Effector memory CD4-positive, alpha-beta T cell (primary cell): ENCODE results near the gene CFAP90.

ENCODE experiments used
- DNase-seq, 3 donors: peaks; one replicate each; pipeline ENCODE4 v3.0.0-alpha.2; 2020
- H3K27ac ChIP-seq: 2 replicates; pipeline ENCODE4 v1.7.0; 2013; ENCODE audit warnings: mild to moderate bottlenecking, low read length, moderate library complexity; ENCODE audit not compliant: insufficient read depth, poor library complexity, severe bottlenecking
- H3K27me3 ChIP-seq: replicated peaks from 2 replicates; pipeline ENCODE4 v1.7.0; 2013; ENCODE audit warnings: mild to moderate bottlenecking, low read length; ENCODE audit not compliant: insufficient read depth, control insufficient read depth, poor library complexity, severe bottlenecking
- H3K36me3 ChIP-seq: 2 replicates; pipeline ENCODE4 v1.7.0; 2013; ENCODE audit warnings: mild to moderate bottlenecking, low read length, moderate library complexity; ENCODE audit not compliant: control insufficient read depth, insufficient read depth
- H3K4me1 ChIP-seq: 2 replicates; pipeline ENCODE4 v1.7.0; 2013; ENCODE audit warnings: low read length, mild to moderate bottlenecking; ENCODE audit not compliant: control insufficient read depth, insufficient read depth, poor library complexity, severe bottlenecking
- H3K4me3 ChIP-seq: 2 replicates; pipeline ENCODE4 v1.7.0; 2013; ENCODE audit warnings: low read length, low read depth, mild to moderate bottlenecking; ENCODE audit not compliant: insufficient read depth, poor library complexity, severe bottlenecking
- H3K9me3 ChIP-seq: 2 replicates; pipeline ENCODE4 v1.7.0; 2013; ENCODE audit warnings: mild to moderate bottlenecking, low read length, moderate library complexity; ENCODE audit not compliant: control insufficient read depth

Gene CFAP90

DNA sequence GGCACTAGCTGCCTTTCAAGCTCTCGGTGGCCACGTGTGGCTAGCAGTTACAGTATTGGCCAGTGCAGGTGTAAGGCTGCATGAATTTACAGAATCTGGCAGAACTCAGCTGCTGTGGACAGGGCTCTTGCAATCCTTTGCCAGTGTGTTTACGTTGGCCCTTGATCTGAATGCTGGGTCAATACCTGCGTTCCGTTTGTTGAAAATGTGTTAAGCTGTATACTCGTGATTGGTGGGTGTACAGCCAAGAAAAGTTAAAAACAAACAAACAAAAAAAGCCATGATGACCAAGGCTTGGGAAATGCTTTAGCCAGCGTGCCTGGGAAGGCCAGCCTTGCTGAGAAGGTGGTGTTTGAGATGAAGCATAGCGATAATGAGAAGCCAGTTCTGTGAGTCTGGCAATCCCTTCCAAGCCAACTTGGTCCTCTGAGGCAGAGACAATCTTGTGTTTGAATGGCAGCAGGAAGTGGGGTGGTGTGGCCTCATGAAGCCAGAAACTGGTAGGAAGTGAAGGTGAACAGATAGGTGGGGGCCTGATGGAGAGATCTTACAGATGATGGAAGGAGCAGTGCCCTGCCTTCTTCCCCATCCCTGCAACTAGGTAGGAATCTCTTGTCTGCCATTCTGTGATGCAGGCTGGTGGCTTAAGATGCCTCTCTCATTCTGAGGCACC, 820 bp upstream of the CFAP90 start:
- Histone ChIP-seq H3K9me3 (no peaks in the 10 kb centered on the region), H3K27ac (no peak overlapping the region), H3K4me3 (no peak overlapping the region), H3K27me3 (peaks cover 5% of the 10 kb centered on the region), H3K4me1 (peaks cover 11% of the 10 kb centered on the region), H3K36me3 (no peaks in the 10 kb centered on the region)
- no peak for DNase-seq

GRCh38 chr5:7851240-7851592, 283 bp upstream of the CFAP90 start:
- no peak for DNase-seq
- Histone ChIP-seq H3K9me3 (no peaks in the 10 kb centered on the region), H3K4me3 (peak overlapping the region; percentile 37), H3K4me1 (peaks cover 11% of the 10 kb centered on the region), H3K27ac (no peak overlapping the region), H3K27me3 (peaks cover 5% of the 10 kb centered on the region), H3K36me3 (no peaks in the 10 kb centered on the region)

- H3K27ac ChIP-seq: no peak overlapping the region
- no peak for DNase-seq
- peak overlapping the region; percentile 59 for H3K4me3 ChIP-seq
These were observed 1.1 kb downstream of the CFAP90 start for GRCh38 chr5:7849681-7850394.

GRCh38 chr5:7848296-7848695, 2.6 kb downstream of the CFAP90 start:
- peaks cover 5% of the 10 kb centered on the region for H3K27me3 ChIP-seq
- H3K4me3 ChIP-seq: no peak overlapping the region
- H3K36me3 ChIP-seq: no peaks in the 10 kb centered on the region
- H3K27ac ChIP-seq: no peak overlapping the region
- peaks cover 11% of the 10 kb centered on the region for H3K4me1 ChIP-seq
- H3K9me3 ChIP-seq: no peaks in the 10 kb centered on the region
- DNase-seq: no peak

More at GRCh38 chr5:7849681-7850394, 1.1 kb downstream of the CFAP90 start:
- no peaks in the 10 kb centered on the region for H3K36me3 ChIP-seq
- peaks cover 5% of the 10 kb centered on the region for H3K27me3 ChIP-seq
- H3K4me1 ChIP-seq: peaks cover 11% of the 10 kb centered on the region
- H3K9me3 ChIP-seq: no peaks in the 10 kb centered on the region

DNA sequence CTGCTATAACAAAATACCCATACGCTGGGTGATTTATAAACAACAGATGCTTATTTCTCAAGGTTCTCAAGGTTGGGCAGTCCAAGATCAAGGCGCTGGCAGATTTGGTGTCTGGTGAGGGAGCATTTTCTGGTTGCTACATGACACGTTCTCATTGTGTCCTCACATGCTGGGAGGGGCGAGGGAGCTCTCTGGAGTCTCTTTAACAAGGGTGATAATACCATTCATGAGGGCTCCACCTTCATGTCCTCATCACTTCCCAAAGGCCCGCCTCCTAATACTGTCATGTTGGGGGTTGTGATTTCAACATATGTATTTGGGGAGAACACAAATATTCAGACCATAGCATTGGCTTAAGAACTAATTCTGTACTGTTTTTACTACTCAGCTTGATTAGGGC, 4.6 kb downstream of the CFAP90 start:
- Histone ChIP-seq H3K9me3 (no peaks in the 10 kb centered on the region), H3K36me3 (no peaks in the 10 kb centered on the region), H3K4me1 (peaks cover 9% of the 10 kb centered on the region), H3K27ac (no peak overlapping the region), H3K27me3 (peaks cover 5% of the 10 kb centered on the region), H3K4me3 (no peak overlapping the region)
- DNase-seq: no peak

DNA sequence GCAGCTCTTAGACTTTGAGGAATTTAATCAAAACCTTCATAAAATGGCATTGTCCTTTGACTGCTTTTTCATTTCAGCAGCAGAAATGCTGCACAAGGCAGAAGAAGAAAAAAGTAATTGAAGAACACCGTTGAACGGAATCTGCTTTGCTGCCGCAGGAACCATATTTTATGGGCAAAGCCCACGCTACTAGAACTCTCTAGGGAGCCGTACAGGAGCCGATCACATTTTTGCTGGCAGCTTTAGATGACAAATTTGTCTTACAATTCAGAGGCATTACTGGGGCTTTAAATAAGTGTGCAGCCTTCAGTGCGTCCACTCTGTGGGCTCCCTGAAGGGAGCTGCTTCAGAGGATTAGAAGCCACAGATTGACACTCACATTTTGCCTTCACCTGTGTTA, 5.4 kb downstream of the CFAP90 start:
- Histone ChIP-seq H3K27me3 (peaks cover 5% of the 10 kb centered on the region), H3K9me3 (no peaks in the 10 kb centered on the region), H3K36me3 (no peaks in the 10 kb centered on the region), H3K27ac (no peak overlapping the region), H3K4me1 (peaks cover 9% of the 10 kb centered on the region), H3K4me3 (no peak overlapping the region)
- no peak for DNase-seq

GRCh38 chr5:7844901-7845300, 6.0 kb downstream of the CFAP90 start:
- Histone ChIP-seq H3K9me3 (no peaks in the 10 kb centered on the region), H3K27ac (no peak overlapping the region), H3K27me3 (peaks cover 5% of the 10 kb centered on the region), H3K36me3 (no peaks in the 10 kb centered on the region), H3K4me1 (peaks cover 6% of the 10 kb centered on the region), H3K4me3 (no peak overlapping the region)
- no peak for DNase-seq

DNA sequence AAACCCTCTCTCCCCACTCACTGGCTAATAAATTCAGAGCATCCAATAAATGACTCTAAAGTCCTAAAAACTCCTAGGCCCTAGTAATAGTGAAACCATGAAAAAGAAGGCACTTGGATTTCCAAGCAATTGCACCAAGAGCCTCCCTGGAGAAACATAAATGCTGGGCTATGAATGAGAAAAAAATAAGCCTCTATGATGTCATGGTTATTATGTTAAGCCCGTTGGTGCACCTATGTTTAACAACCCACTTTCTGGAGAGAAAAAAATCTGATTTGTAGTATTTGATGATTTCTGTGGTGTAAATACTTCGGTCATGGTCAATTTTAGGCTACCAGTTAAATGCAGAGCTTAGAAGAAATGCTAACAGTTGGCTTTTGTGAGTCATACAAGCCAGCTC, 8.4 kb downstream of the CFAP90 start:
- H3K27ac ChIP-seq: no peak overlapping the region
- no peaks in the 10 kb centered on the region for H3K27me3 ChIP-seq
- H3K4me1 ChIP-seq: no peaks in the 10 kb centered on the region
- H3K36me3 ChIP-seq: no peaks in the 10 kb centered on the region
- H3K9me3 ChIP-seq: no peaks in the 10 kb centered on the region
- H3K4me3 ChIP-seq: no peak overlapping the region
- DNase-seq: no peak

GRCh38 chr5:7837403-7837802, 13.5 kb downstream of the CFAP90 start:
- no peak overlapping the region for H3K4me3 ChIP-seq

DNA sequence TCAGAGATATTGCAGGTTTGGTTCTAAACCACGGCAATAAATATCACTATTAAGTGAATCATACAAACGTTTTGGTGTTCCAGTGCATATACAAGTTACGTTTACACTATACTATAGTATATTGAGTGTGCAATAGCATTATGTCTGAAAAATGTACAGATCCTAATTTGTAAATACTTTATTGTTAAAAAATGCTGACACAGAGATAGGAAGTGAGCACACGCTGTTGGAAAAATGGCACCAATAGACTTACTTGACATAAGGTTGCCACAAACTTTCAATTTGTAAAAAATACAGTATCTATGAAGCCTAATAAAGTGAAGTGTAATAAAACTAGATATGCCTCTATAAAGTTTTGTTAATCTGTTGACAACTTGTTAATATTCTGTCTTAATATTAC, 16.0 kb downstream of the CFAP90 start:
- H3K27ac ChIP-seq: no peak overlapping the region
- no peaks in the 10 kb centered on the region for H3K36me3 ChIP-seq
- H3K4me1 ChIP-seq: no peaks in the 10 kb centered on the region
- no peak for DNase-seq
- no peaks in the 10 kb centered on the region for H3K9me3 ChIP-seq
- H3K27me3 ChIP-seq: no peaks in the 10 kb centered on the region
- H3K4me3 ChIP-seq: no peak overlapping the region

More at GRCh38 chr5:7837403-7837802, 13.5 kb downstream of the CFAP90 start:
- DNase-seq: no peak
- no peaks in the 10 kb centered on the region for H3K27me3 ChIP-seq
- no peaks in the 10 kb centered on the region for H3K4me1 ChIP-seq
- H3K36me3 ChIP-seq: no peaks in the 10 kb centered on the region
- no peak overlapping the region for H3K27ac ChIP-seq
- H3K9me3 ChIP-seq: no peaks in the 10 kb centered on the region
